Spleen (tissue), 7 donors: ENCODE data around the gene TXLNG.

Source experiments
- POLR2AphosphoS5 ChIP-seq, 3 donors: sonication (generic); formaldehyde crosslinking; IDR thresholded peaks; one replicate each; pipeline ENCODE4 v1.5.1; 2017; ENCODE audit warnings: antibody characterized with exemption in 3 of 3
- TF ChIP-seq, protein P1 (sequence below), 11 experiments: fragments of 200-600 bp in 7 of 11; fragments of 450-650 bp in 4 of 11; sonication (generic) in 4 of 11; IDR thresholded peaks in 8 of 11; conservative IDR thresholded peaks in 3 of 11; 1 replicate in 7 of 11; 2 replicates in 4 of 11; pipeline versions ENCODE4 v1.4.0 to v1.8.0; 2016 to 2021; ENCODE audit warnings: antibody characterized with exemption in 11 of 11, inconsistent platforms in 4 of 11, mild to moderate bottlenecking in 1 of 11
- donor health status: DM: no; HTN: no; CAD: no; lungs with moderate emphysema.
- donor health status: DM: no; HTN: no; CAD: no.
- donor health status: DM: no; HTN: no; CAD: no.

DNA sequence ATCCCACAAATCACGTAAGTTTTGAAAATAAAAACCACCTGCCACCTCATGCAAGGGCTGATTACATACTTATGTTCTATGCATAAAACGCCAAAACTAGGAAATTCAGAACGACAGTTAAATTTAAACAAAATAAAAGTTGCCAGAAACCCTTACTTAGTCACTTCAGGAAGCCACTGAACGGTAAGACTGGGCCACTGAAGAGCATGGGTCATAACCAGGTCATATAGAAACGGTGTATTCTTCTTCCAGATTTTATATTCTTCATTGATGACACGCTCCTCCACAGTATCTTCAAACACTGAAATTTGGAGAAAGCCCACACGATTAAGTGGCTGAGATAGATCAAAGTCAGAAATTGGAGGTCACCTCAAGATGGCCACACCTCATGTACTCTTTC is 82.7 kb downstream of the TXLNG start:
- TF ChIP-seq, protein P1, sequence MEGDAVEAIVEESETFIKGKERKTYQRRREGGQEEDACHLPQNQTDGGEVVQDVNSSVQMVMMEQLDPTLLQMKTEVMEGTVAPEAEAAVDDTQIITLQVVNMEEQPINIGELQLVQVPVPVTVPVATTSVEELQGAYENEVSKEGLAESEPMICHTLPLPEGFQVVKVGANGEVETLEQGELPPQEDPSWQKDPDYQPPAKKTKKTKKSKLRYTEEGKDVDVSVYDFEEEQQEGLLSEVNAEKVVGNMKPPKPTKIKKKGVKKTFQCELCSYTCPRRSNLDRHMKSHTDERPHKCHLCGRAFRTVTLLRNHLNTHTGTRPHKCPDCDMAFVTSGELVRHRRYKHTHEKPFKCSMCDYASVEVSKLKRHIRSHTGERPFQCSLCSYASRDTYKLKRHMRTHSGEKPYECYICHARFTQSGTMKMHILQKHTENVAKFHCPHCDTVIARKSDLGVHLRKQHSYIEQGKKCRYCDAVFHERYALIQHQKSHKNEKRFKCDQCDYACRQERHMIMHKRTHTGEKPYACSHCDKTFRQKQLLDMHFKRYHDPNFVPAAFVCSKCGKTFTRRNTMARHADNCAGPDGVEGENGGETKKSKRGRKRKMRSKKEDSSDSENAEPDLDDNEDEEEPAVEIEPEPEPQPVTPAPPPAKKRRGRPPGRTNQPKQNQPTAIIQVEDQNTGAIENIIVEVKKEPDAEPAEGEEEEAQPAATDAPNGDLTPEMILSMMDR (IDR thresholded peaks at IDR 0.05 in 8 of 11, conservative IDR thresholded peaks at IDR 0.05 in 3 of 11), result no peak
- no peak for TF ChIP-seq POLR2AphosphoS5 (IDR thresholded peaks at IDR 0.05)
